ENCODE results near the gene FOCAD.

FOCAD gene

GRCh38 chr9:20775683-20776082 is 91.6 kb downstream of the FOCAD start:
- DNase-seq (no peak), ATAC-seq (replicated peaks) (no peak)
- no peaks in the 10 kb centered on the region for H3K27me3 Mint-ChIP-seq
- H3K4me3 Mint-ChIP-seq, result no peak overlapping the region
- no peak overlapping the region for H3K27ac Mint-ChIP-seq
- H3K36me3 Mint-ChIP-seq, result peaks cover 18 to 28% of the 10 kb centered on the region in 2 donors
- no peaks in the 10 kb centered on the region for H3K4me1 Mint-ChIP-seq
- peaks cover 0 to 2% of the 10 kb centered on the region in 2 donors for H3K9me3 Mint-ChIP-seq

GRCh38 chr9:20781092-20781491 is 97.0 kb downstream of the FOCAD start:
- Mint-ChIP-seq H3K4me1 (no peaks in the 10 kb centered on the region), H3K9me3 (no peaks in the 10 kb centered on the region), H3K27ac (no peak overlapping the region), H3K4me3 (no peak overlapping the region), H3K27me3 (no peaks in the 10 kb centered on the region), H3K36me3 (peaks cover 6 to 11% of the 10 kb centered on the region in 2 donors)
- no peak for DNase-seq
- ATAC-seq (replicated peaks), result no peak

GRCh38 chr9:20782289-20782688 is 98.2 kb downstream of the FOCAD start:
- Mint-ChIP-seq H3K4me3 (no peak overlapping the region), H3K9me3 (no peaks in the 10 kb centered on the region), H3K36me3 (peaks cover 4 to 11% of the 10 kb centered on the region in 2 donors), H3K27me3 (no peaks in the 10 kb centered on the region), H3K27ac (no peak overlapping the region), H3K4me1 (no peaks in the 10 kb centered on the region)
- no peak for DNase-seq
- ATAC-seq (replicated peaks), result no peak

GRCh38 chr9:20783057-20784038 is 99.3 kb downstream of the FOCAD start:
- H3K27ac Mint-ChIP-seq, result no peak overlapping the region
- DNase-seq (no peak), ATAC-seq (replicated peaks) (no peak)
- H3K4me1 Mint-ChIP-seq, result no peaks in the 10 kb centered on the region
- no peaks in the 10 kb centered on the region for H3K27me3 Mint-ChIP-seq
- peaks cover 4 to 8% of the 10 kb centered on the region in 2 donors for H3K36me3 Mint-ChIP-seq
- H3K9me3 Mint-ChIP-seq, result no peaks in the 10 kb centered on the region
- H3K4me3 Mint-ChIP-seq, result no peak overlapping the region

GRCh38 chr9:20784196-20784595 is 100.1 kb downstream of the FOCAD start:
- Mint-ChIP-seq H3K27me3 (no peaks in the 10 kb centered on the region), H3K4me3 (no peak overlapping the region), H3K9me3 (no peaks in the 10 kb centered on the region), H3K27ac (no peak overlapping the region), H3K36me3 (peaks cover 5 to 8% of the 10 kb centered on the region in 2 donors), H3K4me1 (no peaks in the 10 kb centered on the region)
- no peak for ATAC-seq (replicated peaks)
- DNase-seq, result no peak

GRCh38 chr9:20786807-20787206 is 102.7 kb downstream of the FOCAD start:
- ATAC-seq (replicated peaks), result no peak
- Mint-ChIP-seq H3K36me3 (peaks cover 19 to 25% of the 10 kb centered on the region in 2 donors), H3K4me3 (no peak overlapping the region), H3K9me3 (no peaks in the 10 kb centered on the region), H3K27ac (no peak overlapping the region), H3K27me3 (no peaks in the 10 kb centered on the region), H3K4me1 (peaks cover 5 to 12% of the 10 kb centered on the region in 2 donors)
- DNase-seq, result no peak

GRCh38 chr9:20788526-20789451 is 104.7 kb downstream of the FOCAD start:
- Mint-ChIP-seq H3K9me3 (no peaks in the 10 kb centered on the region), H3K27ac (no peak overlapping the region), H3K4me3 (no peak overlapping the region), H3K4me1 (peaks cover 5 to 12% of the 10 kb centered on the region in 2 donors), H3K27me3 (no peaks in the 10 kb centered on the region), H3K36me3 (peaks cover 16 to 22% of the 10 kb centered on the region in 2 donors)
- DNase-seq (no peak), ATAC-seq (replicated peaks) (no peak)

- ATAC-seq (replicated peaks) (no peak), DNase-seq (no peak)
- no peak overlapping the region for H3K27ac Mint-ChIP-seq
- H3K9me3 Mint-ChIP-seq, result no peaks in the 10 kb centered on the region
- peaks cover 15 to 28% of the 10 kb centered on the region in 2 donors for H3K36me3 Mint-ChIP-seq
- no peak overlapping the region for H3K4me3 Mint-ChIP-seq
- peaks cover 5 to 12% of the 10 kb centered on the region in 2 donors for H3K4me1 Mint-ChIP-seq
- H3K27me3 Mint-ChIP-seq, result no peaks in the 10 kb centered on the region
Measured at GRCh38 chr9:20790721-20791120, 106.7 kb downstream of the FOCAD start.

GRCh38 chr9:20791682-20792081 is 107.6 kb downstream of the FOCAD start:
- ATAC-seq (replicated peaks), result no peak
- DNase-seq, result no peak
- Mint-ChIP-seq H3K36me3 (peaks cover 15 to 28% of the 10 kb centered on the region in 2 donors), H3K9me3 (no peaks in the 10 kb centered on the region), H3K27me3 (no peaks in the 10 kb centered on the region), H3K4me3 (no peak overlapping the region), H3K27ac (no peak overlapping the region), H3K4me1 (peaks cover 5 to 12% of the 10 kb centered on the region in 2 donors)

- H3K4me1 Mint-ChIP-seq, result peaks cover 3 to 6% of the 10 kb centered on the region in 2 donors
- H3K27ac Mint-ChIP-seq, result no peak overlapping the region
- H3K4me3 Mint-ChIP-seq, result no peak overlapping the region
- H3K9me3 Mint-ChIP-seq, result no peaks in the 10 kb centered on the region
- no peaks in the 10 kb centered on the region for H3K27me3 Mint-ChIP-seq
- H3K36me3 Mint-ChIP-seq, result peaks cover 0 to 8% of the 10 kb centered on the region in 2 donors
- DNase-seq (no peak), ATAC-seq (replicated peaks) (no peak)
Measured at GRCh38 chr9:20804489-20805250, 120.6 kb downstream of the FOCAD start.

GRCh38 chr9:20805766-20806165 is 121.7 kb downstream of the FOCAD start:
- ATAC-seq (replicated peaks), result no peak
- Mint-ChIP-seq H3K4me3 (no peak overlapping the region), H3K27me3 (no peaks in the 10 kb centered on the region), H3K27ac (no peak overlapping the region), H3K4me1 (peaks cover 3 to 6% of the 10 kb centered on the region in 2 donors), H3K36me3 (peaks cover 0 to 3% of the 10 kb centered on the region in 2 donors), H3K9me3 (no peaks in the 10 kb centered on the region)
- no peak for DNase-seq

GRCh38 chr9:20808002-20808401 is 123.9 kb downstream of the FOCAD start:
- Mint-ChIP-seq H3K4me3 (no peak overlapping the region), H3K27me3 (no peaks in the 10 kb centered on the region), H3K27ac (no peak overlapping the region), H3K9me3 (no peaks in the 10 kb centered on the region), H3K36me3 (no peaks in the 10 kb centered on the region), H3K4me1 (peaks cover 3 to 6% of the 10 kb centered on the region in 2 donors)
- DNase-seq (no peak), ATAC-seq (replicated peaks) (peak in 1 of 2 donors; percentile 27)

GRCh38 chr9:20811872-20812271 is 127.8 kb downstream of the FOCAD start:
- DNase-seq (no peak), ATAC-seq (replicated peaks) (no peak)
- Mint-ChIP-seq H3K4me1 (peaks cover 6 to 8% of the 10 kb centered on the region in 2 donors), H3K9me3 (no peaks in the 10 kb centered on the region), H3K36me3 (no peaks in the 10 kb centered on the region), H3K4me3 (no peak overlapping the region), H3K27ac (no peak overlapping the region), H3K27me3 (no peaks in the 10 kb centered on the region)
